Osteoblast (primary cell): ENCODE data around the gene TLCD5. TPM values are rescaled to one million over a fixed set of nuclear protein-coding genes. Genes with fewer than 3 reads are reported as not detected.

Source experiments
- DNase-seq: peaks from one replicate; pipeline ENCODE4 v3.0.0; 2011; ENCODE audit warnings: low spot score, mixed read lengths; ENCODE audit not compliant: insufficient read length; ENCODE audit errors: missing footprints
- H2AFZ ChIP-seq: 2 replicates; pipeline ENCODE4 v1.6.0; 2011; ENCODE audit warnings: mild to moderate bottlenecking, low read length
- H3K27ac ChIP-seq: 2 replicates; pipeline ENCODE4 v1.5.1; 2011; ENCODE audit warnings: mild to moderate bottlenecking, low read depth, low read length, moderate library complexity
- H3K27me3 ChIP-seq: 2 replicates; pipeline ENCODE4 v1.6.0; 2012; ENCODE audit warnings: mild to moderate bottlenecking, control low read depth, inconsistent platforms, low read length, moderate library complexity; ENCODE audit not compliant: insufficient read depth
- H3K36me3 ChIP-seq: 2 replicates; pipeline ENCODE4 v1.5.1; 2011; ENCODE audit warnings: mild to moderate bottlenecking, low read length, control low read depth, moderate library complexity; ENCODE audit not compliant: insufficient read depth
- H3K4me1 ChIP-seq: 2 replicates; pipeline ENCODE4 v1.5.1; 2011; ENCODE audit warnings: mild to moderate bottlenecking, low read length, control low read depth, moderate library complexity; ENCODE audit not compliant: insufficient read depth
- H3K4me2 ChIP-seq: 2 replicates; pipeline ENCODE4 v1.6.0; 2011; ENCODE audit warnings: mild to moderate bottlenecking, low read length; ENCODE audit not compliant: insufficient read depth
- H3K4me3 ChIP-seq: fragments of 200-600 bp; sonication (generic); 3 replicates; pipeline ENCODE4 v1.5.1; 2012; ENCODE audit warnings: mild to moderate bottlenecking, low read length, inconsistent platforms; ENCODE audit not compliant: insufficient read depth
- H3K79me2 ChIP-seq: 2 replicates; pipeline ENCODE4 v1.6.0; 2012; ENCODE audit warnings: mild to moderate bottlenecking, low read length, control low read depth, inconsistent platforms; ENCODE audit not compliant: insufficient read depth
- H3K9me3 ChIP-seq: 2 replicates; pipeline ENCODE4 v1.5.1; 2011; ENCODE audit warnings: low read depth, low read length, control low read depth
- H4K20me1 ChIP-seq: 2 replicates; pipeline ENCODE4 v1.6.0; 2012; ENCODE audit warnings: mild to moderate bottlenecking, low read length, control low read depth; ENCODE audit not compliant: insufficient read depth
- small RNA-seq: library from RNA; depleted of rRNA; stranded (forward); fragments of <200 nt; gene quantifications from one replicate; pipeline ENCODE3, GENCODE V24; 2012
- total RNA-seq: library from RNA; depleted of rRNA; stranded (reverse); fragments of >200 nt; gene quantifications from 2 replicates; pipeline ENCODE4 v1.2.3, GENCODE V29; 2012
- TF ChIP-seq, protein P1 (sequence below): IDR thresholded peaks from 2 replicates; pipeline ENCODE4 v1.5.1; 2011; ENCODE audit warnings: mild to moderate bottlenecking, low read depth, low read length, moderate library complexity; ENCODE audit errors: extremely low read depth

Gene TLCD5
- total RNA-seq, 1 donor, result 11.9 TPM

- H3K4me3 ChIP-seq, result no peak overlapping the region
- DNase-seq, result no peak
- H3K36me3 ChIP-seq, result no peaks in the 10 kb centered on the region
- H3K4me1 ChIP-seq, result peaks cover 6% of the 10 kb centered on the region
- no peak overlapping the region for H2AFZ ChIP-seq
- no peaks in the 10 kb centered on the region for H3K9me3 ChIP-seq
- no peaks in the 10 kb centered on the region for H3K27me3 ChIP-seq
- no peak overlapping the region for H3K4me2 ChIP-seq
- TF ChIP-seq, protein P1, sequence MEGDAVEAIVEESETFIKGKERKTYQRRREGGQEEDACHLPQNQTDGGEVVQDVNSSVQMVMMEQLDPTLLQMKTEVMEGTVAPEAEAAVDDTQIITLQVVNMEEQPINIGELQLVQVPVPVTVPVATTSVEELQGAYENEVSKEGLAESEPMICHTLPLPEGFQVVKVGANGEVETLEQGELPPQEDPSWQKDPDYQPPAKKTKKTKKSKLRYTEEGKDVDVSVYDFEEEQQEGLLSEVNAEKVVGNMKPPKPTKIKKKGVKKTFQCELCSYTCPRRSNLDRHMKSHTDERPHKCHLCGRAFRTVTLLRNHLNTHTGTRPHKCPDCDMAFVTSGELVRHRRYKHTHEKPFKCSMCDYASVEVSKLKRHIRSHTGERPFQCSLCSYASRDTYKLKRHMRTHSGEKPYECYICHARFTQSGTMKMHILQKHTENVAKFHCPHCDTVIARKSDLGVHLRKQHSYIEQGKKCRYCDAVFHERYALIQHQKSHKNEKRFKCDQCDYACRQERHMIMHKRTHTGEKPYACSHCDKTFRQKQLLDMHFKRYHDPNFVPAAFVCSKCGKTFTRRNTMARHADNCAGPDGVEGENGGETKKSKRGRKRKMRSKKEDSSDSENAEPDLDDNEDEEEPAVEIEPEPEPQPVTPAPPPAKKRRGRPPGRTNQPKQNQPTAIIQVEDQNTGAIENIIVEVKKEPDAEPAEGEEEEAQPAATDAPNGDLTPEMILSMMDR, result no peak
- no peak overlapping the region for H3K27ac ChIP-seq
- H4K20me1 ChIP-seq, result peaks cover 18% of the 10 kb centered on the region
- H3K79me2 ChIP-seq, result peaks cover 94% of the 10 kb centered on the region
Measured at GRCh38 chr11:120378474-120378873, 53.4 kb downstream of the TLCD5 start.

GRCh38 chr11:120381401-120381800 lies 56.3 kb downstream of the TLCD5 start:
- no peaks in the 10 kb centered on the region for H3K9me3 ChIP-seq
- TF ChIP-seq, protein P1, result no peak
- peaks cover 97% of the 10 kb centered on the region for H3K79me2 ChIP-seq
- H3K4me3 ChIP-seq, result no peak overlapping the region
- peaks cover 30% of the 10 kb centered on the region for H3K4me1 ChIP-seq
- H2AFZ ChIP-seq, result no peak overlapping the region
- no peak for DNase-seq
- no peaks in the 10 kb centered on the region for H3K27me3 ChIP-seq
- peaks cover 36% of the 10 kb centered on the region for H4K20me1 ChIP-seq
- H3K4me2 ChIP-seq, result no peak overlapping the region
- no peak overlapping the region for H3K27ac ChIP-seq
- no peaks in the 10 kb centered on the region for H3K36me3 ChIP-seq

Small RNAs within 50 kb of the gene (small RNA-seq; reads per million reads assigned to genes)
- 231 reads per million, percentile 98 among the genes with 10 or more reads in this experiment for gene RF00100

Other genes with a start within 250 kb of the TLCD5 start
- under 0.01 and 0.36 TPM in 2 replicates for gene TRIM29, start 187.2 kb upstream of the TLCD5 start, total RNA-seq
- gene OAF, start 114.3 kb upstream of the TLCD5 start, total RNA-seq, result 7.2 and 10.3 TPM in 2 replicates
- gene POU2F3, start 85.2 kb upstream of the TLCD5 start, total RNA-seq, result under 0.01 TPM in 1 of 2 replicates, not detected in the other
- 118 and 134 TPM in 2 replicates for gene ARHGEF12, start 11.1 kb downstream of the TLCD5 start, total RNA-seq
- under 0.01 and 0.29 TPM in 2 replicates for gene GRIK4, start 186.4 kb downstream of the TLCD5 start, total RNA-seq